KMS-11 (cell line): Measurements from ENCODE around the gene CCDC85A.

ENCODE experiments used
- H2AFZ ChIP-seq: fragments of 200-600 bp; sonication (generic); 2 replicates; pipeline ENCODE4 v1.6.1; 2016; ENCODE audit warnings: antibody characterized with exemption, mixed run types, low read depth
- H3K27ac ChIP-seq: fragments of 200-600 bp; sonication (generic); 2 replicates; pipeline ENCODE4 v1.6.1; 2016; ENCODE audit warnings: mild to moderate bottlenecking, mixed run types
- H3K27me3 ChIP-seq: fragments of 200-600 bp; sonication (generic); 2 replicates; pipeline ENCODE4 v1.6.1; 2017; ENCODE audit warnings: mild to moderate bottlenecking, low read depth, mixed run types, moderate library complexity; ENCODE audit not compliant: insufficient read depth
- H3K36me3 ChIP-seq: fragments of 200-600 bp; sonication (generic); 2 replicates; pipeline ENCODE4 v1.6.1; 2017; ENCODE audit warnings: mild to moderate bottlenecking, mixed run types; ENCODE audit not compliant: insufficient read depth
- H3K4me1 ChIP-seq: fragments of 200-600 bp; sonication (generic); 2 replicates; pipeline ENCODE4 v1.6.1; 2016; ENCODE audit warnings: mild to moderate bottlenecking, low read depth, mixed run types; ENCODE audit not compliant: poor library complexity, severe bottlenecking
- H3K4me2 ChIP-seq: fragments of 200-600 bp; sonication (generic); 2 replicates; pipeline ENCODE4 v1.7.0; 2016; ENCODE audit warnings: mild to moderate bottlenecking, mixed run types
- H3K4me3 ChIP-seq: fragments of 200-600 bp; sonication (generic); IDR thresholded peaks from 2 replicates; pipeline ENCODE4 v1.6.1; 2017; ENCODE audit warnings: low read depth, low read length, mixed read lengths; ENCODE audit not compliant: insufficient read depth
- H3K79me2 ChIP-seq: fragments of 200-600 bp; sonication (generic); 2 replicates; pipeline ENCODE4 v1.6.1; 2016; ENCODE audit warnings: low read depth, mixed run types; ENCODE audit not compliant: insufficient read depth
- H3K9ac ChIP-seq: fragments of 200-600 bp; sonication (generic); 2 replicates; pipeline ENCODE4 v1.6.1; 2016; ENCODE audit warnings: mild to moderate bottlenecking, mixed run types
- H4K20me1 ChIP-seq: fragments of 200-600 bp; sonication (generic); 2 replicates; pipeline ENCODE4 v1.6.1; 2016; ENCODE audit warnings: mild to moderate bottlenecking, mixed run types; ENCODE audit not compliant: insufficient read depth
- TF ChIP-seq, protein P1 (sequence below): fragments of 200-600 bp; sonication (generic); conservative IDR thresholded peaks from 2 replicates; pipeline ENCODE4 v1.6.1; 2017; ENCODE audit warnings: low read depth, mild to moderate bottlenecking, antibody characterized with exemption, low read length, moderate library complexity, mixed read lengths

Gene CCDC85A

DNA sequence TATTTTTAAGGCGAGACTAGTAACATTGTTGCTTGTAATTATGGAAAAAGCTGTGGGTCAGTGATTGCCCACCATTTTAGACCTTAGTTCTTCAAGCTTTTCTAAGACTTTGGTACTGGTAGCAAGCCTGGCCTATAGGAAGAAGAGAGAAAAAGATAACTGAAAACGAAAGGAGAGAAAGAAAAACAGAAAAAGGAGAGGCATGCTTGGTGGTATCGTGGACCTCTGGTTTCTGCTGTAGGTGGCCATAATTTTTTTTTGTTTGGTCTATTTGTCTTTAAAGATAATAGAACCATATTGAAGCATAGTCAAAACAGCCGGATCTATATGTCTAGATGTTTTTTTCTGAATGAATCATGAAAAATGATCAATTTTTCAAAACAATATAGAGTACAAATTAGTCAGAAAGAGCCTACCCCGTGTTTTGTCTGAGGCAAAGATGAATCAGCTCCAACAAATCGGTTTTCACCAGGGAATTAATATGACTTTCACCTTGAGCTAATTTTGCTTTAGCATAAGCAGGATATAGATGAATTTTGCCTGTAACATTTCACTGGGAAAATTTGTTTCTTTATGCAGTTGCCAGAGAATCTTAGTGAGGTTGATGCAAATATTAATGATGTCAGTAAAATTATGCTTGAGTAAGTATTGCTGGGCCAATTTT is 45.7 kb downstream of the CCDC85A start:
- Histone ChIP-seq H3K4me3 (no peak overlapping the region), H4K20me1 (no peaks in the 10 kb centered on the region), H2AFZ (no peak overlapping the region), H3K79me2 (no peaks in the 10 kb centered on the region), H3K4me2 (no peak overlapping the region), H3K27ac (no peak overlapping the region), H3K36me3 (no peaks in the 10 kb centered on the region), H3K27me3 (no peaks in the 10 kb centered on the region), H3K9ac (no peak overlapping the region), H3K4me1 (no peaks in the 10 kb centered on the region)
- TF ChIP-seq, protein P1, sequence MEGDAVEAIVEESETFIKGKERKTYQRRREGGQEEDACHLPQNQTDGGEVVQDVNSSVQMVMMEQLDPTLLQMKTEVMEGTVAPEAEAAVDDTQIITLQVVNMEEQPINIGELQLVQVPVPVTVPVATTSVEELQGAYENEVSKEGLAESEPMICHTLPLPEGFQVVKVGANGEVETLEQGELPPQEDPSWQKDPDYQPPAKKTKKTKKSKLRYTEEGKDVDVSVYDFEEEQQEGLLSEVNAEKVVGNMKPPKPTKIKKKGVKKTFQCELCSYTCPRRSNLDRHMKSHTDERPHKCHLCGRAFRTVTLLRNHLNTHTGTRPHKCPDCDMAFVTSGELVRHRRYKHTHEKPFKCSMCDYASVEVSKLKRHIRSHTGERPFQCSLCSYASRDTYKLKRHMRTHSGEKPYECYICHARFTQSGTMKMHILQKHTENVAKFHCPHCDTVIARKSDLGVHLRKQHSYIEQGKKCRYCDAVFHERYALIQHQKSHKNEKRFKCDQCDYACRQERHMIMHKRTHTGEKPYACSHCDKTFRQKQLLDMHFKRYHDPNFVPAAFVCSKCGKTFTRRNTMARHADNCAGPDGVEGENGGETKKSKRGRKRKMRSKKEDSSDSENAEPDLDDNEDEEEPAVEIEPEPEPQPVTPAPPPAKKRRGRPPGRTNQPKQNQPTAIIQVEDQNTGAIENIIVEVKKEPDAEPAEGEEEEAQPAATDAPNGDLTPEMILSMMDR, result no peak

DNA sequence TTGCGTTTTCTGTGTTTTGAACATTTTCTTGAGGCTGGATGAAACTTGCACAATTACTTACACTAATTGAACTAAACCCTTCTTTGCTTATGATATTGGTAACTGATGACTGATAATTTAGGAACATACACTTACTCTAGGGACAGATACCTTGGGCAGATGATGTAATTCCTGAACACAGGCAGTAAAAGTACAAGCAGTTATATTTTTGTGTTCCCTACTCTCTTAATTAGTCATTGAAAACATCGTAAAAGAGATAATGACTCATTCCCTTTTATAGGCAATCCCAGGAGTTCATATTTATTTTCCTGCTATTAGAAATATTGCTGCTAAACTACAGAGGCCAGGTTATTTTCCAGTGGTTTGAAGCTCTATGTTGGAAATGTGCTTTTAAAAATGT is 46.4 kb downstream of the CCDC85A start:
- H3K36me3 ChIP-seq, result no peaks in the 10 kb centered on the region
- TF ChIP-seq, protein P1, result no peak
- no peak overlapping the region for H3K4me2 ChIP-seq
- no peak overlapping the region for H3K27ac ChIP-seq
- H3K79me2 ChIP-seq, result no peaks in the 10 kb centered on the region
- H3K4me3 ChIP-seq, result no peak overlapping the region
- H4K20me1 ChIP-seq, result no peaks in the 10 kb centered on the region
- H3K9ac ChIP-seq, result no peak overlapping the region
- H3K27me3 ChIP-seq, result no peaks in the 10 kb centered on the region
- H2AFZ ChIP-seq, result no peak overlapping the region
- H3K4me1 ChIP-seq, result no peaks in the 10 kb centered on the region

DNA sequence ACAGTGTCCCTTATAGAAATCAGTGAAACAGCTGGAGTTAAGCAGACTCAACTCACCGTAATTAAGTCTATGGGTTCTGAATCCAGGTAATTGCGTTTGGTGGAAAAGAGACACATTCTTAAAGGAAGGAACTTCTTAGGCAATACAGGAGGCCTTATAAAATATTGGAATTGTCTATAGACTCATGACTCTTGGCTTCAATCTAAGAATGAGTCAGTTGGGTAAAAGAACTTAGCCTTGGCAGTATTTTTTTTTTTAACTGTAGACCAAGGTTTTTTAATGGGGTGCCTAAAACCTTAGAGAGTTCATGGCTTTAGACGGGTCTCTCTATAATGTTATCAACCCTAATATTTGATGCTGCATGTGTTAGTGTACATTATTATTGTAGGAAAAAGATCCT is 47.6 kb downstream of the CCDC85A start:
- Histone ChIP-seq H2AFZ (no peak overlapping the region), H4K20me1 (no peaks in the 10 kb centered on the region), H3K4me3 (no peak overlapping the region), H3K27me3 (no peaks in the 10 kb centered on the region), H3K9ac (no peak overlapping the region), H3K36me3 (no peaks in the 10 kb centered on the region), H3K79me2 (no peaks in the 10 kb centered on the region), H3K4me1 (no peaks in the 10 kb centered on the region), H3K27ac (no peak overlapping the region), H3K4me2 (no peak overlapping the region)
- TF ChIP-seq, protein P1, result no peak

DNA sequence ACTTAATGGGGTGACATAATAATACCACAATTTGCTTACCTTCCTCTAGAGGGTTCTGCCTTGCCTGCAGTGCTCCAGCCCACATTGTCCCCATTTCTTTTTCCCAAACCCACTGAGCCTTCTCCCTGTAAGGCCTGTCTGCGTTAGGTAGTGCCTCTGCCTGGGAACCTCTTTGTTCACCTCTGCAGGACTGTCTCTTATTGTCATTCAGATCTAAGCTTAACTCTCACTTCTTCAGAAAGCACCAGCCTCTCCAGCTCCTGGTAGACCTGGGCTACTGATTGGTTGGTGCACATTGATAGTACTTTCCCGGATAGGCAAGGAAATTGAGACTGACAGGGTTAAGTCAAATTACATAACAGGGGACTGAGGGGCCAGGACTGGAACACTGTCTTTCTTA is 49.1 kb downstream of the CCDC85A start:
- TF ChIP-seq, protein P1, result no peak
- Histone ChIP-seq H3K27ac (no peak overlapping the region), H3K4me1 (no peaks in the 10 kb centered on the region), H4K20me1 (no peaks in the 10 kb centered on the region), H3K36me3 (no peaks in the 10 kb centered on the region), H3K79me2 (no peaks in the 10 kb centered on the region), H3K9ac (no peak overlapping the region), H3K27me3 (no peaks in the 10 kb centered on the region), H2AFZ (no peak overlapping the region), H3K4me3 (no peak overlapping the region), H3K4me2 (no peak overlapping the region)
